Stimulated activated CD4-positive, alpha-beta T cell treated with anti-CD3 and anti-CD28 coated beads, Interleukin-2, amount 100 ng/mL, for 24 hours (primary cell): Measurements from ENCODE around the gene TUT7.
A peak's percentile ranks its signal among the peaks of the same experiment; 100 is the strongest.
"Not testable (repeated sequence)": the region's sequence is repeated elsewhere in the genome, so short reads cannot be mapped to it uniquely, and the experiment has no call there.

ENCODE experiments used
- DNase-seq, 2 donors: peaks; one replicate each; pipeline ENCODE4 v3.0.0-alpha.2; 2020

Gene TUT7

GRCh38 chr9:86303316-86303975 lies 50.8 kb downstream of the TUT7 start:
- peak; percentile 17 to 46 for DNase-seq

GRCh38 chr9:86301686-86302085 lies 52.5 kb downstream of the TUT7 start:
- DNase-seq: no peak

GRCh38 chr9:86300701-86301100 lies 53.5 kb downstream of the TUT7 start:
- DNase-seq: no peak

- DNase-seq: no peak
Observed at GRCh38 chr9:86298873-86299272, 55.3 kb downstream of the TUT7 start.

- not testable (repeated sequence) for DNase-seq
Observed at GRCh38 chr9:86290341-86290740, 63.9 kb downstream of the TUT7 start.

GRCh38 chr9:86288499-86289198 lies 65.6 kb downstream of the TUT7 start:
- DNase-seq: no peak

GRCh38 chr9:86287013-86287412 lies 67.2 kb downstream of the TUT7 start:
- DNase-seq: peak in 1 of 2 donors; percentile 20

- DNase-seq: no peak
Observed at GRCh38 chr9:86286278-86286677, 67.9 kb downstream of the TUT7 start.

- DNase-seq: no peak
Observed at GRCh38 chr9:86285261-86285660, 68.9 kb downstream of the TUT7 start.

GRCh38 chr9:86282979-86283535 lies 71.2 kb downstream of the TUT7 start:
- no peak for DNase-seq

- DNase-seq: peak; percentile 99
Observed at GRCh38 chr9:86282077-86282978, 71.9 kb downstream of the TUT7 start, which contains the start of gene ISCA1. Gene ISCA1, minus strand, starts transcription at chr9:86282538. Its CDS starts 80 bp downstream, at chr9:86282458.

- DNase-seq: no peak
Observed at GRCh38 chr9:86281593-86282076, 72.6 kb downstream of the TUT7 start.

GRCh38 chr9:86280580-86280979 lies 73.6 kb downstream of the TUT7 start:
- no peak for DNase-seq

GRCh38 chr9:86279839-86280238 lies 74.4 kb downstream of the TUT7 start:
- DNase-seq: no peak

- DNase-seq: no peak
Observed at GRCh38 chr9:86277072-86277471, 77.1 kb downstream of the TUT7 start.

GRCh38 chr9:86275962-86276361 lies 78.2 kb downstream of the TUT7 start:
- DNase-seq: no peak

- DNase-seq: no peak
Observed at GRCh38 chr9:86274821-86275643, 79.2 kb downstream of the TUT7 start.

- no peak for DNase-seq
Observed at GRCh38 chr9:86272221-86272620, 82.0 kb downstream of the TUT7 start.

- no peak for DNase-seq
Observed at GRCh38 chr9:86263876-86264275, 90.3 kb downstream of the TUT7 start.

GRCh38 chr9:86262492-86262891 lies 91.7 kb downstream of the TUT7 start:
- no peak for DNase-seq

- no peak for DNase-seq
Observed at GRCh38 chr9:86259557-86259956, 94.7 kb downstream of the TUT7 start, which contains the start of gene C9orf153. Gene C9orf153, minus strand, starts transcription at chr9:86259657. Its CDS starts 30,054 bp downstream, at chr9:86229603.

- DNase-seq: no peak
Observed at GRCh38 chr9:86257391-86257790, 96.8 kb downstream of the TUT7 start.
